PC-3 (cell line): ENCODE data around the gene CTNS. TPM values are rescaled to one million over a fixed set of nuclear protein-coding genes. Genes with fewer than 3 reads are reported as not detected.

ENCODE experiments used
- ATAC-seq: fragments of 200-7000 bp; cut with Tn5 transposase; 2 replicates; pipeline ENCODE4 v1.9.1; 2020; ENCODE audit warnings: mild to moderate bottlenecking, moderate library complexity
- BruUV-seq: library from RNA; stranded (reverse); fragments of 400-500 nt; replicated peaks from 2 replicates; lab custom pipeline; 2021; lab: Mats Ljungman, UMichigan
- CTCF ChIA-PET: fragments of 300-600 bp; sonication (Branson Sonifier 250); formaldehyde crosslinking; loops from one replicate; lab custom pipeline; 2022; ENCODE audit warnings: antibody characterized with exemption; lab: Charles Lee
- POLR2A ChIA-PET: fragments of 300-600 bp; sonication (Branson Sonifier 250); formaldehyde crosslinking; loops from one replicate; lab custom pipeline; 2022; ENCODE audit warnings: antibody characterized with exemption; ENCODE audit not compliant: unreplicated experiment; lab: Charles Lee
- DNase-seq: peaks from one replicate; pipeline ENCODE4 v3.0.0-alpha.2; 2015
- H2AFZ ChIP-seq: fragments of 300-600 bp; sonication (generic); 2 replicates; pipeline ENCODE4 v1.6.0; 2016; ENCODE audit warnings: antibody characterized with exemption, low read length
- H3F3A ChIP-seq: fragments of 300-600 bp; sonication (generic); one replicate; pipeline ENCODE4 v1.6.0; 2017; ENCODE audit warnings: antibody characterized with exemption, low read length, control low read depth, mild to moderate bottlenecking; ENCODE audit not compliant: unreplicated experiment
- H3K27ac ChIP-seq: fragments of 300-600 bp; sonication (generic); 2 replicates; pipeline ENCODE4 v1.5.1; 2016; ENCODE audit warnings: mild to moderate bottlenecking, low read length
- H3K27me3 ChIP-seq: fragments of 300-600 bp; sonication (generic); 2 replicates; pipeline ENCODE4 v1.6.1; 2016; ENCODE audit warnings: low read length, mixed read lengths
- H3K36me3 ChIP-seq: fragments of 300-600 bp; sonication (generic); 2 replicates; pipeline ENCODE4 v1.6.1; 2016; ENCODE audit warnings: low read depth, mixed run types, low read length, mixed read lengths
- H3K4me1 ChIP-seq: fragments of 300-600 bp; sonication (generic); 2 replicates; pipeline ENCODE4 v1.5.1; 2016; ENCODE audit warnings: low read length; ENCODE audit not compliant: insufficient read depth
- H3K4me2 ChIP-seq: fragments of 300-600 bp; sonication (generic); 2 replicates; pipeline ENCODE4 v1.6.0; 2016; ENCODE audit warnings: low read length
- H3K4me3 ChIP-seq: fragments of 300-600 bp; sonication (generic); 2 replicates; pipeline ENCODE4 v1.5.1; 2016; ENCODE audit warnings: mild to moderate bottlenecking, low read length, mixed read lengths
- H3K79me2 ChIP-seq: fragments of 300-600 bp; sonication (generic); 2 replicates; pipeline ENCODE4 v1.6.1; 2017; ENCODE audit warnings: low read length, mixed read lengths
- H3K9ac ChIP-seq: fragments of 300-600 bp; sonication (generic); 2 replicates; pipeline ENCODE4 v1.6.0; 2016; ENCODE audit warnings: mild to moderate bottlenecking, low read length
- H3K9me2 ChIP-seq: fragments of 300-600 bp; sonication (generic); replicated peaks from 2 replicates; pipeline ENCODE4 v1.6.1; 2016; ENCODE audit warnings: mixed run types, low read length, mixed read lengths
- H3K9me3 ChIP-seq: fragments of 300-600 bp; sonication (generic); 2 replicates; pipeline ENCODE4 v1.6.1; 2016; ENCODE audit warnings: low read length, mixed read lengths
- H4K20me1 ChIP-seq: fragments of 300-600 bp; sonication (generic); 2 replicates; pipeline ENCODE4 v1.6.1; 2016; ENCODE audit warnings: low read length, mixed read lengths
- EZH2 ChIP-seq: fragments of 300-600 bp; sonication (generic); IDR thresholded peaks from one replicate; pipeline ENCODE4 v1.6.1; 2017; ENCODE audit warnings: antibody characterized with exemption, mild to moderate bottlenecking, low read length; ENCODE audit not compliant: unreplicated experiment
- EZH2phosphoT487 ChIP-seq: fragments of 300-600 bp; sonication (generic); IDR thresholded peaks from 2 replicates; pipeline ENCODE4 v1.6.1; 2018; ENCODE audit warnings: mild to moderate bottlenecking, antibody characterized with exemption, low read length, borderline replicate concordance
- intact Hi-C: fragments of 100-400 bp; cut with micrococcal nuclease; formaldehyde crosslinking; loops from 2 replicates; pipeline ENCODE4 v1.9.0; 2023
- total RNA-seq: library from RNA; depleted of rRNA; stranded (reverse); fragments of >200 nt; gene quantifications from 2 replicates; pipeline ENCODE4 v1.2.3, GENCODE V29; 2014
- TF ChIP-seq, protein P1 (sequence below): fragments of 300-600 bp; sonication (generic); conservative IDR thresholded peaks from 2 replicates; pipeline ENCODE4 v1.5.1; 2017; ENCODE audit warnings: antibody characterized with exemption, low read depth, mild to moderate bottlenecking, low read length

Gene CTNS
- total RNA-seq, 1 experiment from 2014 or later: 10.2 TPM

DNA sequence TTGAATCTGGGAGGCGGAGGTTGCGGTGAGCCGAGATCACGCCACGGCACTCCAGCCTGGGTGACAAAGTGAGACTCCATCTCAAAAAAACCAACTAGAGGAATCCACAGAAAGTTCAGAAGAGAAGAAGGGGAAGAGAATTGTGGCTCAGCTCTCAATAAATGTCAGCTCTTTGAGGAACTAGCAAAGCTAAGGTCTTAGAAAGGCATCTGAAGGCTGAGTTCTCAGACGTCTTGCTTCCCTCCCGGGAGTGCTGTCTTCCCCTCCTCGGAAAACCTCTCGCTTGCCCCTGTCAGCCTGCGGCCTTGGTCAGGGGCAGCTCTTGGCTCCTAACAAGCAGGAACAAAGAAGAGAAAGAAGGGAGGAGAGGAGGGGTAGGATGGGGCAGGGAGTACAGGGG lies 5.8 kb upstream of the CTNS start:
- Histone ChIP-seq H3K79me2 (peaks cover 34% of the 10 kb centered on the region), H3F3A (no peaks in the 10 kb centered on the region), H3K9me3 (no peaks in the 10 kb centered on the region), H3K27ac (no peak overlapping the region), H3K4me2 (no peak overlapping the region), H3K9ac (no peak overlapping the region), H3K4me3 (no peak overlapping the region), H2AFZ (no peak overlapping the region), H3K27me3 (no peaks in the 10 kb centered on the region), H3K4me1 (peaks cover 6% of the 10 kb centered on the region; the same call in 1 of the 2 replicates), H3K9me2 (no peaks in the 10 kb centered on the region), H4K20me1 (no peaks in the 10 kb centered on the region), H3K36me3 (peaks cover 5% of the 10 kb centered on the region)
- CTCF ChIA-PET: no interaction called here
- no TSS peak for BruUV-seq
- TF ChIP-seq EZH2phosphoT487 (no peak), EZH2 (no peak)
- TF ChIP-seq, protein P1, sequence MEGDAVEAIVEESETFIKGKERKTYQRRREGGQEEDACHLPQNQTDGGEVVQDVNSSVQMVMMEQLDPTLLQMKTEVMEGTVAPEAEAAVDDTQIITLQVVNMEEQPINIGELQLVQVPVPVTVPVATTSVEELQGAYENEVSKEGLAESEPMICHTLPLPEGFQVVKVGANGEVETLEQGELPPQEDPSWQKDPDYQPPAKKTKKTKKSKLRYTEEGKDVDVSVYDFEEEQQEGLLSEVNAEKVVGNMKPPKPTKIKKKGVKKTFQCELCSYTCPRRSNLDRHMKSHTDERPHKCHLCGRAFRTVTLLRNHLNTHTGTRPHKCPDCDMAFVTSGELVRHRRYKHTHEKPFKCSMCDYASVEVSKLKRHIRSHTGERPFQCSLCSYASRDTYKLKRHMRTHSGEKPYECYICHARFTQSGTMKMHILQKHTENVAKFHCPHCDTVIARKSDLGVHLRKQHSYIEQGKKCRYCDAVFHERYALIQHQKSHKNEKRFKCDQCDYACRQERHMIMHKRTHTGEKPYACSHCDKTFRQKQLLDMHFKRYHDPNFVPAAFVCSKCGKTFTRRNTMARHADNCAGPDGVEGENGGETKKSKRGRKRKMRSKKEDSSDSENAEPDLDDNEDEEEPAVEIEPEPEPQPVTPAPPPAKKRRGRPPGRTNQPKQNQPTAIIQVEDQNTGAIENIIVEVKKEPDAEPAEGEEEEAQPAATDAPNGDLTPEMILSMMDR: no peak
- POLR2A ChIA-PET: no interaction called here
- intact Hi-C loops: no loop called here
- ATAC-seq (no peak), DNase-seq (no peak)

DNA sequence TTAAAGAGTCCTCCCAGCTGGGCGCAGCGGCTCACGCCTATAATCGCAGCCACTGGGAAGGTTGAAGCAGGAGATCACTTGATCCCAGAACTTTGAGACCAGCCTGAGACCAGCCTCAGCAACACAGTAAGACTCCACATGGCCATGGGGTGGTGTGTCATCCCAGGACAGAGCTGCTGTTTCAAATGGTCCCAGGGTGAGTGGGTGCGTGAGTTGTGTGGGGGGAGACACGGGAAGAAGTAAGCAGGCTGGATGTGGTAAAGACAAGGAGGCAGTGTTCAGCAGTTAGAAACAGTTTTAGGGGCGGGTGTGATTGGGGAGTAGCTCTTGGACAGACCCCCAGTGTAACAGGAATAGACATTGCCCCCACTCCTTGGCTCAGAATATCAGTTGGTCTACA lies 4.3 kb upstream of the CTNS start:
- POLR2A ChIA-PET: no interaction called here

More for the DNA sequence above, 4.3 kb upstream of the CTNS start:
- DNase-seq (no peak), ATAC-seq (no peak)
- Histone ChIP-seq H4K20me1 (no peaks in the 10 kb centered on the region), H2AFZ (no peak overlapping the region), H3K9me2 (no peaks in the 10 kb centered on the region), H3K4me3 (no peak overlapping the region), H3K27me3 (no peaks in the 10 kb centered on the region), H3K27ac (no peak overlapping the region), H3K9me3 (no peaks in the 10 kb centered on the region), H3K79me2 (peaks cover 40% of the 10 kb centered on the region), H3F3A (no peaks in the 10 kb centered on the region), H3K4me1 (peaks cover 6% of the 10 kb centered on the region; the same call in 1 of the 2 replicates), H3K4me2 (no peak overlapping the region), H3K9ac (no peak overlapping the region), H3K36me3 (peaks cover 5% of the 10 kb centered on the region)
- CTCF ChIA-PET: no interaction called here
- TF ChIP-seq EZH2: no peak
- TF ChIP-seq EZH2phosphoT487: no peak
- TF ChIP-seq, protein P1: no peak
- BruUV-seq: no TSS peak
- intact Hi-C loops: no loop called here
